HG02981 (cell line): Measurements from ENCODE around the gene EXOC3L1.

Source experiments
- ATAC-seq: cut with Tn5 transposase; IDR thresholded peaks from one replicate; pipeline ENCODE4 v1.9.1; 2021; ENCODE audit warnings: mild to moderate bottlenecking, moderate library complexity; ENCODE audit not compliant: unreplicated experiment

EXOC3L1 gene

DNA sequence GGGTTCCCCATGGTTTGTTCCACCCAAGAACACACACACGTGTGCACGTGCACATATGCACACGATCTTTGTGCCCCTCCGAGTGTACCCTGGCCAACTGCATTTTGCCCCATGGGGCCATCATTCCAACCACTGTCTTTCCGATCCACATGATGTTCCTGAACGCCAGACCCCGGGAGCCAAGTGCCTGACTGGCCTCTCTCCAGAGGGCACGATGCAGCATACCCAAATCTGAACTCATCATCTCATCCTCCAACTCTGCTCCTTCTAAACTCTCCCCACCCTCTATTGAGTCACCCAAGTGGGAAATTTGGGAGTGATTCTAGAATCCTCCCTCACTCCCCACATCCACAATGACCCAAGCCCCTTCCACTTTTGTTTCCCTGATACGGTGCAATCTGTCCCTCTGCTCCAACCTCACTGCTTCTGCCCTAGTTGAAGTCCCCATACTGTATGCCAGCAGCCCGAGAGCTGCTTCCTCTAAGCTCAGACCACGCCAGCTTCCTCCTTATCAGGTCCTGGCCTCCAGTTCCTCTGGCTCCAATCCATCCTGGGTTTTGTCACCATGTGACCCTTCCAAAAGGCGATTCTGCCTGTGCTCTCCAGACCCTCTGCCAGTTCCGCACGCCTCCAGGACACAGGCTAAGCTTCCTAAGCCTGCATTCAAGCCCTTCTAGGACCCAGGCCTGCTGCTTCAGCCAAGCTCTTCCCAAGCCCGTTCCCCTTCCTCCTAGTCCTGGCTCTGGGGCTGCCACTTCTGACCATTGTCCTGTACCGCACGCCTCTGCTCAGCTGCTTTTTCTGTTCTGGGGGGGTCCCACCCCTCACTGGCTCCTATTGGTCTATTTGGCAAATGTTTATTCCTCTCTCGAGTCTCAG is 26.9 kb upstream of the EXOC3L1 start:
- no peak for ATAC-seq

GRCh38 chr16:67215706-67216105 is 25.8 kb upstream of the EXOC3L1 start:
- no peak for ATAC-seq

DNA sequence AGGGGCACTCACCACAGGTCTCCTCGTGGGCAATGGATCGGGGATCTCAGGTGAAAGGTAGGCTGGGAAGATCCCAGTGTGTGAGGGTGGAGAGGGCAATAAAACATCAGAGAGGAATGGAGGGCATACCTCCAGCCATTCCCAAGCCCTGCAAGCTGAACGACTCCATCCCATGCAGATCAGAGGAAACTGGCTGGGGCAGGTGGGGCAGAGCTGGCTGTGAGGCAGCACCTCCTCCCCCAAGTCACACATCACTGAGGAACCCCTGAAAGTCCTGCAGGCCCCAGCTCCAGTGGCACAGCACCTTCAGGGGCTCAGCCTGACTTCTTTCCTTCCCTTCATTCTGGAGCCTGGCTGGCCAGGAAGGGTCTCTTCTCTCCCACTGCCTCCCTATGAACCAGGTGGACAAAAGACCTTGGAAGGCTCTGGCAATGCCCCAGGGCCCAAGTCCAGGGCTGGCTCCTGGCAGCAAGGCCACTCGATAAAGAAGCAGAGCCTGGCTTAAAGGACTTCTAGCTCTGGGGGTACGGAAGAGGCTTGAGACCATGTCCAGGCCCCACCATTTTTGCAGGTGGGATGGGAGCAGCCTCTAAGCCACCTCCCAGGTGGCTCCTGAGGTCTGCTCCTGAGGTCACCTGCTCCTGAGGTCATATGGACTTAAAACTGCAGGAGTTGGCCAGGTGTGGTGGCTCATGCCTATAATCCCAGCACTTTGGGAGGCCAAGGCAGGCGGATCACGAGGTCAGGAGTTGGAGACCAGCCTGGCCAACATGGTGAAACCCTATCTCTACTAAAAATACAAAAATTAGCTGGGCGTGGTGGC is 23.5 kb upstream of the EXOC3L1 start:
- ATAC-seq = no peak

DNA sequence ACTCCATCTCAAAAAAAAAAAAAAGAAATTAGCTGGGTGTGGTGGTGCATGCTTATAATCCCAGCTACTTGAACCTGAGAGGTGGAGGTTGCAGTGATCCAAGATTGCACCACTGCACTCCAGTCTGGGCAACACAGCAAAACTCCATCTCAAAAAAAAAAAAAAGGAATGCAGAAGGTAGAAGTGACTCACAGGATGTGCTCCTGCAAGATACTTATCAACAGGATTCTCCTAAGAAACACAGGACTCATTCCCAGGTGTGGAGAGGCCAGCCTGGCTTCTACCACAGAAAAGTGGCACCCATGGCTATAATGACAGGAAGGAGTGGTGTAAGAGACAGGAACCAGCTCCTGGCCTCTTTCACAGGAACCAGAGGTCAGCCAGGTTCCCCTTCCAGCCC is 22.8 kb upstream of the EXOC3L1 start:
- no peak for ATAC-seq

DNA sequence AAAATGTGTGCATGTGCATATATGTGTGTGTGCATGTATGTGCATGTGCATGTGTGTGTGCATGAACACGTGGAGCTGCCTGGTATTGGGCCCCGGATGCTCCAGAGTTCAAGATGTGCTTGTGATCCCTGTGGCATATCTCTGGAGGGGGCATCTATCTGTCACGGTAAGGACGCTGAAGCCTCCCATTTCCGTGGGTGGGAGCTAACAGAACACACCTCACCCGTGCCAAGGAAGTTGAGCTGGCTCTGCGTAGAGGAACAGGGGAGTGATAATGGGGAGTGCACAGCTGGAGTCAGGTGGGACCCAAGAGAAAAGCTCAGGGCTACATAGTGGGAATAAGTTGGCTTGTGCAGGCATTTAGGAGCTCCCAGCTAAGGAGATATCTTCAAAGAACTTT is 21.7 kb upstream of the EXOC3L1 start:
- ATAC-seq = no peak

DNA sequence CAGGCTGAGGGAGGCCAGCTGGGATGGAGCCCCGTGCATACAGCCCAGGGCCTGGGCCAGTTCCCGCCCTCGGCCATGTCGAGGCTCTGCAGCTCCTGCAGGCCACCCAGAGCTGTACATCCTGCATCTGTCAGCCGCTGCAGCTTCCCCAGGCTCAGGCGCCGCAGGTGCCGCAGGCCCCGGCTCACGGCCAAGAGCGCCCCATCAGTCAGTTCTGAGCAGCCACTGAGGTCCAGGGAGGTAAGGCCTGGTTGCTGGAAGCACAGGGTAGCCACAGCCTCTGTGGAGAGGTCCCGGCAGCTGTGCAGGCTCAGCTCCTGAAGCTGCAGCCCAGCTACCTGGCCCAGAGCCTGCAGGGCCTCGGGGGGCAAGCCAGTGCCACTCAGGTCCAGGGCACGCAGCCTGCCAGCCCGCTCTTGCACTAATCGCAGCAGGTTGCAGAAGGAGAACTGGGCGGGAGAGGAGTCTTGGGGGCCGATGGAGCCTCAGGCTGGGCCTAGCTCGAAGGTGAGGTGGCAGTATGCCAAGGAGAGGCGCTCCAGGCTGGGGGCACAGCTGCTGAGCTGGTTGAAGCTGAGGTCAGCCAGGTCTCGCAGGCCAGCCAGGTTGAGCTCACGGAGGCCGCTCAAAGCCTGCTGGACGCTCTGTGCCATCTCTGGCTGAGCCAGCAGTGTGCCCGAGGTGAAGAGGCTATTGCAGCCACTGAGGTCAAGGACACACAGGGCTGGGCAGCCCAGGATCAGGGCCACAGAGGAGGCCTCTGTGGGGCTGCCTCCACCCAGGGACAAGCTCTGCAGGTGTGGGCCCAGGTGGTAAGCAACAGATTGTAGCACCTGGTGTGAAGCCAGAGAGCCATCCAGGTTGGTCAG is 20.4 kb upstream of the EXOC3L1 start:
- no peak for ATAC-seq

DNA sequence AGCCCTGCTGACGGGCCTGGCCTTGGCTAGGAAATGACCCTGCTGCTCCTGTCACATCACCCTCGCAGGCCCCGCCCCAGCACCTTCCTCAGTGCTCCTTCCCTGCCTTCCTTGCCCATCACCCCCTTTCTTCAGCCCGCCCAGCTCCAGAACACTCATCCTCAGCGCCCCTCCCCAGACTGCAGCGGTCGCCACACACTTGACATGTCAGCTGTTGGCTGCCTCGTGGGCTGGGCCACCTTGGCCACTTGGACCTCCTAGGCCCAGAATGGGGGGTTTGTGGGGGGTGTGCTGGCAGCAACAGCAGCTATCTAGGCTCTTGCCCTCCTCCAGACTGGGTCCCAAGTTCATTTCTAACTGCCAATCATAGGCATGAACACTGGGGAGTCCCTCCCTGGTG is 19.6 kb upstream of the EXOC3L1 start:
- no peak for ATAC-seq

DNA sequence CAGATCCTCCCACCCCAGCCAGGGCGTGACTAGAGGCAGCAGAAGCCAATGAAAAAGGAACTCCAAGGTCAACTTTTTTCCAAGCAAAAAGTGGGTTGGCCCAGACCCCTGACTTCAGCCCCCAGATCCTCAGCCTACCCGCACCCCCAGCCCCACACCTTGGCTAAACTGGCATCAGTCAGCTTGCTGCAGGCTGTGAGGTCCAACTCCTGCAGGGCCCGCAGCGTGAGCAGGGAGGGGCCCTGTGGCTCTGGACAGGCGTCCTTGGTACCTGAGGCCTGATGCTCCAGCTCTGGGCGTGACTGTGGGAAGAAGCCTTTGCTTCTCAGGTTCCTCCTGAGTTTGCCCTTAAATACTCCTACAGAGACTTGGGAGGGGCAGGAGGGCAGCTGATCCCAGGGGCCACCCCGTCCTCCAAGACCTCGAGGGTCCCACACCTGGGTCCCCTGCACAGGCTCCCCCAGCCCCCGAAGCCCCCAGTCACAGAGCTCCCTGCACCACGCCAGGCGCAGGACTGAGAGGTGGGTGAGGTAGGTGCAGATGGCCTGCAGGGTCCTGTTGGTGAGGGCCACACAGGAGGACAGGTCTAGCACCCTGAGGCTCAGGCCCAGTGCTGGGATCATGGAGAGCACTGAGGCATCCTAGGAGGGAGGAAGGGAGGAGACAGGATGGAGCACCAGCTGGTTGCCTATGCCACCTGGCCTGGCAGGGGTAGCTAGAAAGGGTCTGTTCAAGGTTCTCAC is 18.4 kb upstream of the EXOC3L1 start:
- ATAC-seq = no peak

DNA sequence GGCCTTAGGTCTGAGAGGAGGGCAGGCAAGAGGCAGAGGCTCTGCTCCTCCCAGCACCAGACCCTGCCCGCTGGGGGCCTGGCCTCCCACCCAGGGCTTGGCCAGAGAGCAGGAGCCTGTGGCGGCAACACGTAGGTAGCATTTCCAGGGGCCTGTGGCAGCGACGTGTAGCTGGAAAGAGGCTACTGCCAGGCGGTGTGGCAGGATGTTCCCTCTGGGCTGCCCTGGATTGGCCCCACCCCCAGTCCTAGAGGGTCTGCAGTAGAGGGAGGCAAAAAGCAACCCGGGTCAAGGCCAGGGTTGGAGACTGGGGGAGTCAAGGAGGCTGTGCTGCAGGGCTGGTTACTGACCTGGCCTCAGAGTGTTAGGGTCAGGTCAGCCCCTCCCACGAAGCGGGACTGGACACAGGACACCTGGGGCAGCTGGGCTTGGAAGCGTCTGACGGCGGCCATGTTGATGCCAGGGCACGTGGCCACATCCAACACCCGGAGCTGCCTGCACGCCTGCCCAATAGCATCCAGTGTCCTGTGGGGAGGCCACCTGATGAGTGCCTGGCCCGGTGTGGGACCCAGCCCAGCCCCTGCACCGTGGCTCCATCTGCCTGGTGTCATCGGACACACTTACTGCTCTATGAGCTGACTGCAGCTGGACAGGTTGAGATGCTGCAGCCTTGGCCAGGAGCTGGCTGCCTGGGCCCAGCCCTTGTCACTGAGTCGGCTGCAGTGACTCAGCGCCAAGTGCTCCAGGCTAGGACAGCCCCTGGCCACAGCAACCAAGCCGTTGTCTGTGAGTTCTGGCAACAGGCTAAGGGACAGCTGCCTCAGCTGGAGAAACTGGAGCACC is 17.5 kb upstream of the EXOC3L1 start:
- no peak for ATAC-seq

DNA sequence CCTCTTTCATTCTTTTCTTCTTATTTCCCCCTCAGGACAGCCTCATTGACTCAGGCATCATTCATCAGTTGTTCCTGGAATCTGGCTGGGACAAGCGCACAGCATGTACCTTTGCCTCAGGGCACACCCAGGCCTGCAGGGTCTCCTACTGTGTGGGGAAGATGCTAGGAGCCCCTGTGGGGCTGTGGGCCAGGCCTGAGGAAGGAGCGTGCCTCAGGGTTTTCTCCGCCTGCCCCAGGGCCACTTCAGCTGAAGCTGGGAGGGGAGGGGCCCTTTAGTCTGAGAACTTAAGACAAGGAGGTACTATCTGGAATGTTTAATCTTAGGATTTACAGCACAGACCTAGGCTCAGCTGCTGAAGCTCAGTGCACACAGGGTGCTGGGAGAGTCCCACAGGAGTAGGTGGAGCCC is 16.9 kb upstream of the EXOC3L1 start:
- ATAC-seq = no peak

GRCh38 chr16:67206129-67206837 is 16.3 kb upstream of the EXOC3L1 start:
- ATAC-seq = no peak

DNA sequence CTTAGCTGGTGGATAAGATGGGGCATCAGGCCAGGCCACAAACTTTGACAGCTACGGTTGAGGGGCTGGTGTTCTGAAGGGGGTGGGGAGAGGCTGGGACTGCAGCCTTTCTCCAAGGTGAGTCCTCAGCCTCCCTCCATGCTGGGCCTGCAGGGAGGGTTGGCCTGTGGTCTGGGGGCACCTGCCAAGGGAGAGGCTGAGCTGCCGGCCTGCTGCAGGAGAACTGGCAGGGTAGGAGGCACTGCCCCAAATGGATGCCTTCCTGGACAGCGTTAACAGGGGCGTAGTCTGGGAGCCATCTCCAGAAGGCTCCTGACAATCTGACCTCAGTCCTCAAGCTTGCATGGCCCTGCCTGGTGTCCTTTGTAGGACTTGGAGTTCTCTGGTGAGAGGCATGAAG is 14.1 kb upstream of the EXOC3L1 start:
- ATAC-seq = no peak

DNA sequence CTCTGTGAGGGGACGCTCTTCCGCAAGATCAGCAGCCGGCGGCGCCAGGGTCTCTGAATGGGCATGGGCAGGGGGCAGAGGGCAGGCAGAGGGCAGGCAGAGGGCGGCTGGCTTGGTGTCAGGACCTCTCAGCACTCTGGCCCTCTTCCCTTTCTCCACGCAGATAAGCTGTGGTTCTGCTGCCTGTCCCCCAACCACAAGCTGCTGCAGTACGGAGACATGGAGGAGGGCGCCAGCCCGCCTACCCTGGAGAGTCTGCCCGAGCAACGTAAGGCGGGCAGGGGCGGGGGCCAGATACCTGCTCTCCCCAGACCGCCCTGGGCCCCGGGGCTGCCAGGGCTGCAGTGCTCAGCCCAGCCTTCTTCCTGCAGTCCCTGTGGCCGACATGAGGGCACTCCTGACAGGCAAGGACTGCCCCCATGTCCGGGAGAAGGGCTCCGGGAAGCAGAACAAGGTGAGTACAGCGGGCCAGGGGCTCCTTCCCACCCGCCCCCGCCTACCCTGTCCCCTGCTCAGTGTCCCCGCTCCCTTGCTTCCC is 13.1 kb upstream of the EXOC3L1 start:
- no peak for ATAC-seq

DNA sequence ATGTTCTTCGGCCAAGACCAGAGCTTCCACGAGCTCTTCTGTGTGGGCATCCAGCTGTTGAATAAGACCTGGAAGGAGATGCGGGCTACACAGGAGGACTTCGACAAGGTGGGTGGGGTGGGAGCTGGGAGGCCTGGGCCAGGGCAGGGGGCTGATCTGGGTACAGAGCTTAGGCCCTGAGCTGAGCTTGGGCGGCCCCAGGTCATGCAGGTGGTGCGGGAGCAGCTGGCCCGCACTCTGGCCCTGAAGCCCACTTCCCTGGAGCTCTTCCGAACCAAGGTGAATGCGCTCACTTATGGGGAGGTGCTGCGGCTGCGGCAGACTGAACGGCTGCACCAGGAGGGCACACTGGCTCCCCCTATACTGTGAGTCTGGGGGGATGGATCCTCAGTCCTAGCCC is 12.5 kb upstream of the EXOC3L1 start:
- ATAC-seq = no peak

DNA sequence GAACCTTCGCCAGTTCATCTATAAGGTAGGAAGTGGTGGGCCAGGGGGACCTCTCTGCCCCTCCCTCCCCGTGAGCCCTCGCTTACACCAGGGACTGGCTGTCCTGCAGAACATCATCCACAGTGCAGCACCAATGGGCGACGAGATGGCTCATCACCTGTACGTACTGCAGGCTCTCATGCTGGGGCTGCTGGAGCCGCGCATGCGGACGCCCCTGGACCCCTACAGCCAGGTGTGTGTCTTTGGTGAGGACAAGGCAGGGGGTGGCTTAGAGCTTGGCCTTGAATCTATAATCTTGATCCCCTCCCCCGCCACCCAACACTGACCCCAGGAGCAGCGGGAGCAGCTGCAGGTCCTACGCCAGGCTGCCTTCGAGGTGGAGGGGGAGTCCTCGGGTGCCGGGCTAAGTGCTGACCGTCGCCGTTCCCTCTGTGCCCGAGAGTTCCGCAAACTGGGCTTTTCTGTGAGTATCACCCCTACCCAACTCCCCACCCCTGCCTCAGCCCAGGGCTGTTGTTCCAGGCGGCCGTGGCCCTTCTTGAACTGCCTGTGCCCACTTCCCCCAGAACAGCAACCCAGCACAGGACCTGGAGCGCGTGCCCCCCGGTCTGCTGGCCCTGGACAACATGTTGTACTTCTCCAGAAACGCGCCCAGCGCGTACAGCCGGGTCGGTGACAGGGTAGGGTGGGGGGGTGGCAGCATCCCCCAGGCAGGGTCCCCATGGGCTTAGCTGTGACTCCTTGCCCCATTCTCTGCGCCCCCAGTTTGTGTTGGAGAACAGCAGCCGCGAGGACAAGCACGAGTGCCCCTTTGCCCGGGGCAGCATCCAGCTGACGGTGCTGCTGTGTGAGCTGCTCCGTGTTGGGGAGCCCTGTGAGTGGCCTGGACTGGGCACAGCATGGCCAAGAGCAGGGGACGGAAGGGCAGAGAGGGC is 11.7 kb upstream of the EXOC3L1 start:
- ATAC-seq = no peak

- no peak for ATAC-seq
Measured at GRCh38 chr16:67200491-67200890, 10.6 kb upstream of the EXOC3L1 start.

DNA sequence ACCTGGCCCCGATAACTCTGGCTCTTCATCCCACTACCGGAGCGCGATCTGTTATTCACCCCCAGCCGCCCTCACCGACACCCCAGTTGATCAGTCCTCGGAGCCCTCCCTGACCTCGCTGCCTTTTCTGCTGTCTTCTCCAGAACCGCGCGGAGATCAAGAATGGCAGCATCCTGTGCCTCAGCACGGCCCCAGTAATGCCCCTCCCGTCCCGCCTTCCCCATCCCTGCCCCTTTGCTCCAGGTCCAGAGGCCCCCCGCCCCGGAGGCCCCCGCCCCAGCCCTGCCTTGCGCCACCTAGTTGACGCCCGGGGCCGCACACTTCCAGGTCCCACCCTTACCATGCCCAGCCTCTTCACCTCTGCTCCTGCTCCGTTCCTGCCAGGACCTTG is 9.9 kb upstream of the EXOC3L1 start:
- no peak for ATAC-seq
